Suprapubic skin (tissue), 4 donors: ENCODE data around the gene APOO. TPM values are rescaled to one million over a fixed set of nuclear protein-coding genes. Genes with fewer than 3 reads are reported as not detected.
A peak's percentile ranks its signal among the peaks of the same experiment; 100 is the strongest.

Experiments used
- DNase-seq, 2 donors: peaks; one replicate each; pipeline ENCODE4 v3.0.0-alpha.2; 2019; ENCODE audit warnings: low spot score in 2 of 2
- H3K27ac ChIP-seq: fragments of 200-600 bp; sonication (generic); one replicate; pipeline ENCODE4 v1.5.1; 2019
- H3K27me3 ChIP-seq: fragments of 200-600 bp; sonication (generic); one replicate; pipeline ENCODE4 v1.5.1; 2019
- H3K36me3 ChIP-seq: fragments of 200-600 bp; sonication (generic); one replicate; pipeline ENCODE4 v1.5.1; 2019
- H3K4me1 ChIP-seq: fragments of 200-600 bp; sonication (generic); one replicate; pipeline ENCODE4 v1.5.1; 2019
- H3K4me3 ChIP-seq: fragments of 200-600 bp; sonication (generic); one replicate; pipeline ENCODE4 v1.5.1; 2019; ENCODE audit warnings: mild to moderate bottlenecking
- H3K9me3 ChIP-seq: fragments of 200-600 bp; sonication (generic); one replicate; pipeline ENCODE4 v1.5.1; 2019
- CTCF ChIP-seq, 2 donors: fragments of 200-600 bp in 1 of 2; fragments of 450-650 bp in 1 of 2; sonication (generic) in 1 of 2; IDR thresholded peaks; one replicate each; pipeline ENCODE4 v1.5.1; 2016 to 2019; ENCODE audit warnings: antibody characterized with exemption in 2 of 2, mild to moderate bottlenecking in 1 of 2, moderate library complexity in 1 of 2
- EP300 ChIP-seq: sonication (generic); formaldehyde crosslinking; IDR thresholded peaks from one replicate; pipeline ENCODE4 v1.6.1; 2017; ENCODE audit warnings: antibody characterized with exemption
- POLR2A ChIP-seq, 2 donors: fragments of 450-650 bp; IDR thresholded peaks; one replicate each; pipeline ENCODE4 v1.6.1; 2017; ENCODE audit warnings: antibody characterized with exemption in 2 of 2, mild to moderate bottlenecking in 2 of 2, moderate library complexity in 2 of 2
- POLR2AphosphoS5 ChIP-seq, 3 donors: sonication (generic); formaldehyde crosslinking; IDR thresholded peaks; one replicate each; pipeline ENCODE4 v1.6.1; 2017; ENCODE audit warnings: antibody characterized with exemption in 3 of 3
- WGBS: methylation state at CpG from one replicate; pipeline ENCODE4 v1.1.5; 2018; 5-methylcytosine and 5-hydroxymethylcytosine counted together
- total RNA-seq, 4 donors: library from RNA; depleted of rRNA; stranded (reverse); fragments of >200 nt; gene quantifications; one replicate each; pipeline ENCODE4 v1.1.0, GENCODE V29; 2016

APOO gene
- total RNA-seq, 4 donors from 2014 or later, result 6.2 to 14.1 (median 9.7) TPM

- no peak for DNase-seq
- no peaks in the 10 kb centered on the region for H3K27me3 ChIP-seq
- H3K36me3 ChIP-seq, result no peaks in the 10 kb centered on the region
- peak overlapping the region; percentile 38 for H3K27ac ChIP-seq
- no peaks in the 10 kb centered on the region for H3K9me3 ChIP-seq
- no peaks in the 10 kb centered on the region for H3K4me1 ChIP-seq
- H3K4me3 ChIP-seq, result no peak overlapping the region
- 56% methylated on average over 3 of the region's 3 CpGs for WGBS
- TF ChIP-seq EP300 (no peak), CTCF (IDR thresholded peaks at IDR 0.05) (no peak), POLR2AphosphoS5 (IDR thresholded peaks at IDR 0.05) (no peak), POLR2A (IDR thresholded peaks at IDR 0.05) (no peak)
Observed at GRCh38 chrX:23822397-23822796, 85.3 kb downstream of the APOO start.

GRCh38 chrX:23821847-23822246, 85.9 kb downstream of the APOO start:
- H3K4me3 ChIP-seq, result no peak overlapping the region
- no peak for TF ChIP-seq CTCF (IDR thresholded peaks at IDR 0.05)
- TF ChIP-seq POLR2AphosphoS5 (IDR thresholded peaks at IDR 0.05), result no peak
- no peak for TF ChIP-seq EP300
- no peaks in the 10 kb centered on the region for H3K9me3 ChIP-seq
- peak overlapping the region; percentile 41 for H3K27ac ChIP-seq
- H3K27me3 ChIP-seq, result no peaks in the 10 kb centered on the region
- no peaks in the 10 kb centered on the region for H3K4me1 ChIP-seq
- WGBS, result 72% methylated on average over 2 of the region's 2 CpGs
- no peaks in the 10 kb centered on the region for H3K36me3 ChIP-seq
- DNase-seq, result no peak

GRCh38 chrX:23820235-23820782, 87.4 kb downstream of the APOO start:
- DNase-seq, result no peak
- Histone ChIP-seq H3K36me3 (no peaks in the 10 kb centered on the region), H3K27me3 (no peaks in the 10 kb centered on the region), H3K4me1 (no peaks in the 10 kb centered on the region), H3K27ac (no peak overlapping the region), H3K4me3 (no peak overlapping the region), H3K9me3 (no peaks in the 10 kb centered on the region)
- TF ChIP-seq POLR2AphosphoS5 (IDR thresholded peaks at IDR 0.05) (no peak), POLR2A (IDR thresholded peaks at IDR 0.05) (no peak), CTCF (IDR thresholded peaks at IDR 0.05) (no peak), EP300 (no peak)
- 88% methylated on average over 6 of the region's 6 CpGs for WGBS

- H3K27ac ChIP-seq, result no peak overlapping the region
- H3K4me3 ChIP-seq, result no peak overlapping the region
- H3K9me3 ChIP-seq, result no peaks in the 10 kb centered on the region
- H3K36me3 ChIP-seq, result no peaks in the 10 kb centered on the region
- 89% methylated on average over 10 of the region's 10 CpGs for WGBS
- H3K27me3 ChIP-seq, result no peaks in the 10 kb centered on the region
- H3K4me1 ChIP-seq, result no peaks in the 10 kb centered on the region
- TF ChIP-seq CTCF (IDR thresholded peaks at IDR 0.05) (no peak), EP300 (no peak), POLR2AphosphoS5 (IDR thresholded peaks at IDR 0.05) (no peak), POLR2A (IDR thresholded peaks at IDR 0.05) (no peak)
- DNase-seq, result no peak
Observed at GRCh38 chrX:23819385-23820234, 88.1 kb downstream of the APOO start.

GRCh38 chrX:23817979-23818336, 89.8 kb downstream of the APOO start:
- Histone ChIP-seq H3K4me3 (no peak overlapping the region), H3K9me3 (no peaks in the 10 kb centered on the region), H3K4me1 (no peaks in the 10 kb centered on the region), H3K36me3 (no peaks in the 10 kb centered on the region), H3K27me3 (no peaks in the 10 kb centered on the region), H3K27ac (no peak overlapping the region)
- TF ChIP-seq CTCF (IDR thresholded peaks at IDR 0.05) (no peak), EP300 (no peak), POLR2A (IDR thresholded peaks at IDR 0.05) (no peak), POLR2AphosphoS5 (IDR thresholded peaks at IDR 0.05) (no peak)
- DNase-seq, result no peak
- 85% methylated on average over 3 of the region's 3 CpGs for WGBS
